ENCODE results near the gene GALR2.
"Not testable (repeated sequence)": the region's sequence is repeated elsewhere in the genome, so short reads cannot be mapped to it uniquely, and the experiment has no call there.

Gene GALR2

DNA sequence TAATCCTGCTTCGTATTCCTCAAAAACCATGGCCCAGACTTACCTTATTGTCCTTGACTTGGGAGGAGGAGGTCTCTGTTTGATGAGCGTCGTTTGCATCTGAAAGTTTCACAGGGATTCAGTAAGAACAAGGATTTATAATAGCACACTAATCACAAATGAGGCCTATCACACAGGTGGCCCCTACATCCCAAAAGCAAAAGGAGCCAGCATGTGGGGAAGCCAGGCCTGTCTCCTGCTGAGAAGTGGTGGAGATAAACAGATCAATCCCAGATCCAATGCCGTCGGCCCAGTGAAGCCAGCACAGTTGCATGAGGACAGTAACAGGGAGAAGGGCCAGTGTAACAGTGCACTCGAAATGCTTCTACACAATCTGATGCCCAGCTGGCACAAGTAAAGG, 34.2 kb upstream of the GALR2 start:
- no peak for DNase-seq
- TF ChIP-seq GATA1 (IDR thresholded peaks at IDR 0.05; ENCODE audit: low read depth, low read length) (no peak), POLR2A (IDR thresholded peaks at IDR 0.05; ENCODE audit: low read length) (no peak)

DNA sequence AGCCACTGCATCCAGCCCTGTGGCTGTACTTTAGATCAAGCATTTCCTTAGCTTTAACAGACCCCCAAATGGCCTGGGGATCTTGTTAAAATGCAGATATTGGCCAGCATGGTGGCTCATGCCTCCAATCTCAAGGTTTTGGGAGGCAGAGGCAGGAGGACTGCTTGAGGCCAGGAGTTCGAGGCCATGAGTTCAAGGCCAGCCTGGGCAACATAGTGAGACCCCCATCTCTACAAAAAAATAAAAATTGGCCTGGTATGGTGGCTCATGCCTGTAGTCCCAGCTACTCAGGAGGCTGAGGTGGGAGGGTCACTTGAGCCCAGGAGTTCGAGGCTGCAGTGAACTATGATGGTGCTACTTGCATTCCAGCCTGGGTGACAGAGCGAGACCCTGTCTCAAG, 31.7 kb upstream of the GALR2 start:
- not testable (repeated sequence) for DNase-seq

DNA sequence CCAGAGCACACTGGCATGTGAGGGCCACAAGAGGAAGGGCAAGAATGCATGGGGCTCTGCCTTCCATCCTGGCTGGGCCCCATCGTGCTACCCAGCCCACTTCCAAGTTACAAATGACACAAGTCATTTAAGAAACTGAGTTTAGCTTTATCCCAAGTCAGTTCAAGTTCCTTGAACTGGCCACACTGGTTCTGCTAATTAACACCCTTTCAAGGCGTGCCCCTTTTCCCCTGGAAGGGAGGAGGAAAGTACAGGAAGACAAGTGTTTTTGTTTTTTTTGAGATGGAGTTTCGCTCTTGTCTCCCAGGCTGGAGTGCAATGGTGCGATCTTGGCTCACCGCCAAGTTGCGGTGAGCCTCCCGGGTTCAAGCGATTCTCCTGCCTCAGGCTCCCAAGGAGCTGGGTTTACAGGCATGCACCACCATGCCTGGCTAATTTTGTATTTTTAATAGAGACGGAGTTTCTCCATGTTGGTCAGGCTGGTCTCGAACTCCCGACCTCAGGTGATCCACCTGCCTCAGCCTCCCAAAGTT, 30.0 kb upstream of the GALR2 start:
- DNase-seq = not testable (repeated sequence)

DNA sequence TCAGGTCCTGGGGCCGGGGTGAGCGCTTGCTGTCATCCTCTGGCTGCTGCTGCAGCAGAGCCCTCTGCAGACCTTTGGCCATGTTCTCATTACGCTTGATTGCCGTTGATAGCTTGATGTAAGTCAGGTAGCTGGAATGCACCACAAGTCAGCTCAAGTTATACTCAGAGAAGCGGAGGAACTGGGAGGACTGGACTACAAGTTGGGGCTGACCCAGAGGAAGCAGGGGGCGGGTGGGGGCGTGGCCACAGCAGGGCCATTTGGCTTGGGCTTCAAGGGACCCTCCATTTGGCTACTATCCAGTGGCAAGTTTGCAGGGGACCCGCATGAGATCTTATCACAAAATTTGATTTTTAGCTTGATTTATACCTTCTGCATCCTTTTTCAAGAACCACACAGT, 28.5 kb upstream of the GALR2 start:
- no peak for DNase-seq
- TF ChIP-seq POLR2A (IDR thresholded peaks at IDR 0.05; ENCODE audit: low read length) = no peak

DNA sequence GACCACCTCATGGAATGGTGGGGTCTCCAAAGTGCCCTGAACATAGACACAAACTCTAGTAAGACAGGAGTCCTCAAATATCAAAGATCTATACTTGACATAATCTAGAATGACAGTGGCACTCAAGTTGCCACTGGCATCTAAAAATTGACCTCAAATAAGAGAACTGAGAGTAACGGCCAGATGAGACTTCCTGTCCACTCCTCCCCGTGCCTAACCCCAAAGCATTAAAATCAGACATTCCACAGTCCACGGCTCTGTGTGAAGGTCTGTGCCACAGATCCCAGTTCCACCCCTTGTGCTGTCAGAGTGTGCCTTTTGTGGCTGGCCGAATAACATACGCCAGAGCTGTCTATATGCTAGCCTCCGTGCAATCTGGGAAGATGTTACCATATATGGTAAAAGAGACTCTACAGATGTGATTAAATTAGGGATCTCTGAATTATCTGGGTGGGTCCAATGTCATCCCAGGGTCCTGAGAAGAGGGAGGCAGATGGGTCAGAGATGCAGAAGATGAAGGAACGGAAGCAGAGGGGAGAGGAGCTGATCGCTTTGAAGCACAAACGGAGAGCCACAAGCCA, 26.5 kb upstream of the GALR2 start:
- no peak for TF ChIP-seq GATA1 (IDR thresholded peaks at IDR 0.05; ENCODE audit: low read depth, low read length)
- no peak for TF ChIP-seq POLR2A (IDR thresholded peaks at IDR 0.05; ENCODE audit: low read length)
- no peak for DNase-seq

DNA sequence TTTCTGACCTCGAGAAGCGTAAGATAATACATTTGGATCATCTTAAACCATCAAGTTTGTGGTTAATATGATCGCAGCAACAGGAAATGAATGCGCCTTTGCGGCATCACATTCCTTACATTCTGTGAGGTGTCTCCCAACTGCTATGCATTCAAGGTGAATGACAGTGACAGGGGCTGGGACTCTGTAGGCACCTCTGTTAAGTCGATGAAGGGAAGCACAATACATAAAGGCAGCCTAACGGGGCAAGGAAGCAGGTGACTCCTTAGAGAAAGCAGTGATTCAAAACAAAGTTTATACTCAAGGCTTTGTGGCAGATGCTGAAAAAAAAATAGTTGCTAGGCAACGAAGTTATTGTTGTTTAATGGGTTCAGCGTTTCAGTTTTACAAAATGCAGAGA, 25.9 kb upstream of the GALR2 start:
- DNase-seq = no peak
- TF ChIP-seq POLR2A (IDR thresholded peaks at IDR 0.05; ENCODE audit: low read length) (no peak), GATA1 (IDR thresholded peaks at IDR 0.05; ENCODE audit: low read depth, low read length) (no peak)

DNA sequence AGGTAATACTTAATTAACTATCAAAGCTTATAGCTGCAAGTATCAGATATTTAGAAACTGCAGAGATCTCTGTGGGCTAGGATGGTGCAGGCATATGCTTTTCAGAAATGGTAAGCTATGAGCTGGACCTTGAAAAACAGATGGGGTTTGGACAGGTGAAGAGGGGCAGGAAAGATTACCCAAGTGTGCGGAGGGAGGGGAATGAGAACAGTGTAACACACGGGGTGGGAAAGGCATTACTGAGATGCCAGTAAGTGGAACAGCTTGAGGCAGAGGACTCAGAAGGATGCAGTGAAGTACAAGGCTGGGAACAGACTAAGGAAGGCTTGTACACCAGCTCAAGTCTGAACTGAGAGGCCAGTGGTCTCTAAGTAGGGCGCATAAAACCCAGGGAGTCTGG, 25.3 kb upstream of the GALR2 start:
- TF ChIP-seq GATA1 (IDR thresholded peaks at IDR 0.05; ENCODE audit: low read depth, low read length) (no peak), POLR2A (IDR thresholded peaks at IDR 0.05; ENCODE audit: low read length) (no peak)
- DNase-seq = no peak

DNA sequence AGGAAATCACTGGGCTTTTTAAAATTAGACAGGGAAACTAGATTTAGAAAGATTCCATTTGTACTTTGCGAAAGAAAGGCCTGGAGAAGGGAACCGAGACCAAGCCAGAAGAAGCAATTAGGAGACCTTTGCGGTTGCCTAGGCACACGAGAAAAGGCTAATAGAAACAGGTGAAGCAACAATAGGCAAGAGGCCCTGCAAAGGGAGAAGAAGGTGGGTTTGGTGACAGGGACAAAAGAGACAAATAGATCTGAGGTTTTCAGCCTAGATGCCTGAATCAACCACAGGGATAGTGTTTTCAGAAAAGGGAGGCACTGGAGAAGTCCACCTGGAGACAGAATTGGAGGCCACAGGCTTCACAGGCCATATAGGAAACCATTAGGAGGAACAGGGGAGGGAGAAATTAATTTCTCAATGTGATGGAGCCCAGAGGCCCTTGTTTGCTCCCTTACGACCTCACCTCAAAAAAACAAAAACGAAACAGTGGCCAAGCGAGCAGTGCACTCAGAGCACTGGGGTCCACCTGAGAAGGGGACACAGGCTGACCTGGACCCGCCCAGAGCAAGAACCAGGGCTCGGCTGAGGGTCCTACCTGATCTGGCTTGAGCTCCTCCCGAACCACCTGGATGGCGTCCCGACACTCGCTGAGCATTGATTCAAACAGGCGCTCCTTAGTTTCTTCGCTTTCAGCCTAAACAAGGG, 24.6 kb upstream of the GALR2 start:
- no peak for TF ChIP-seq POLR2A (IDR thresholded peaks at IDR 0.05; ENCODE audit: low read length)
- no peak for TF ChIP-seq GATA1 (IDR thresholded peaks at IDR 0.05; ENCODE audit: low read depth, low read length)
- DNase-seq = no peak

DNA sequence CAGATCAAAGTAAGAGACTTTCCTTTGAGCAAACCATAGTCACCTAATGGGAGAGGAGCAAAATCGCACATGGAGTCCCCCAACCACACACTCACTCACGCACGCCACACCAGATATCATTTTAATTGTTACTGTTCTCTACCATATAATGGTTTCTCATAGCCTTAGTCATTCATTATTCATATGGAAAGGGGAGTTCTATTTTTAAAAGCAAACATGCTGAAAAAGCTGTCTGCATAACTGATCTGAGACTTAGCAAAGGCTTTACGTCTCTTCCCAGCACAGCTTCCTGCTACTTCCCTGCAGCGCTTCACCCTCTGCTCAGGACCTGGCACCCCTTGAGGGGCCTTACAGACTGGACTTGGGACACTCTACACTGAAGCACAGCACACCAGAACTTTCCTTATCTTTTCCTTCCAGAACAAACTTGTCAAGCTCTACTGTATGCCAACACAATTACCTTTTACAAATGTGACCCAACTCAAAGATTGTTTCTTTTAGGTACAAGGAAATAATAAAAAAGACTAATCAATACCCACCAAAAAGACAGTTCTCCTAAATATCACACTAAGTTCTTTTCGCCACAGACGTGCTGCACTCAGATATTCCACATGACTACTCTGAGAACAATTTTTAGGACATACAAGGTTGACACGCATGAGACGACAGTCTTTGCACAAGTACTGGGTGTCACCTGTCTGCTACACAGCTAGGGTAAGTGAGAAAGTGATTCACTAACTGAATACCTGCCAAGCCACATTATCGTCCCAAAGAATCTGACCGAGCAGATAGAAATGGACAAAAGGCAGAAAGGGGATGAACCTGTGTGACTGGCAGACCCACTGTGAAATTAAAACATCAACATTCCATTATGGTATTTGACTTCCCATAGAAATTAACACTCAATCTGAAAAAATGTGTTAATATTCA, 23.8 kb upstream of the GALR2 start:
- TF ChIP-seq POLR2A (IDR thresholded peaks at IDR 0.05; ENCODE audit: low read length) (no peak), GATA1 (IDR thresholded peaks at IDR 0.05; ENCODE audit: low read depth, low read length) (no peak)
- DNase-seq = no peak

DNA sequence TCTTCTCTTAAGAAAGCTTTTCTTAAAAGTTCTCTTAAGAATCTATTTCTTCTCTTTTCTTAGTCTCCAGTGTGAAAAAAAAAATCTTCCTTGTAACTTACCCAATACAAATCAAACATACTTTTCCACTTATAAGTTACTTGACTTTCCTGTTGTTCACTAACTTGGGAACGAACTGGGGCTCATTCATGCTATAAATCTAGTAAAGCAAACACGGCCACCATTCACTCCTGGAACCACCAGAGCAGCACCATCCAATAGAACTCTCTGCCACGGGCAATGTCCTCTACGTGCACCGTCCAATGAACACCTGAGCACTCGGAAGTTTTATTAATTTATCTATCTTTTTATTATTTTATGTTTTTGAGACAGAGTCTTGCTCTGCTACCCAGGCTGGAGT, 23.0 kb upstream of the GALR2 start:
- no peak for DNase-seq
- TF ChIP-seq GATA1 (IDR thresholded peaks at IDR 0.05; ENCODE audit: low read depth, low read length) (no peak), POLR2A (IDR thresholded peaks at IDR 0.05; ENCODE audit: low read length) (no peak)

DNA sequence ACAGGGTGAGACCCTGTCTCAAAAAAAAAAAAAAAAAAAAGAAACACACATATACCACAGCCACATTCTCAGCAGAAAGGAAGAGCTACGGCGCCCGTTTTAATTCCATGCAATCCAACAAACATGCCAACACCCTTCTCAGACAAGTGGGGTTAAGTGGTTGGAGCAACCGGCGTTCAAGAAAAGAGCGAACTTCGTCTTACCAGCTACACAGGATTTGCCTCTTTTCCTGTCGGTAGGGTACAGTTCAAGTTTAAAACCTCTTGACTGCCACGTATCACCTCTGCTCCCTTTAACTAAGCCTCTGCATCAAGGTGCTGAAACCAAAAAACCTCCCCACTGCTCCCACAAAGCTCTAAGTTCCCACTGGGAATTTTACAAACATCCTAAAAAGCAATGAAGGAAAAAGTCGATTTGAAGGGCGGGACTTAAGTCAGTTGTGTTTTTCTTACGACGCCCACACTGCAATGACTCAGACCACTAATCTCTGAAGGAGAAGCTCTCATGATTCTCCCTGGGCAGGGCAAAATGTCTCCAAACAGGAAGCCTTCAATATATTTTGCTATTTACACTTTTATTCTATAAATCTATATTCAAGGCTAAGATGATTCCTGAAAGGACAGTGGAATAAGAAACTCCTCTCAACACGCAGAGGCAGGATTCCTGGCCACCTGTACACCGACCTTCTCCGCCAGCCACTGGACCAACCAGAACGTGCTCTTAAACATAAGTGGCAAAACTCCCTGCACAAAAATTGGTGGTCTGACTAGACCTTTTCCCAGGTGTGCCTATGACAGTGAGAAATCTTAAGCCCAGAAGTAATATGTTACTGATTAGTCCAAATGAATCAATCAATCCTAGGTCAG, 21.1 kb upstream of the GALR2 start:
- peak; percentile 49 to 74 for DNase-seq

DNA sequence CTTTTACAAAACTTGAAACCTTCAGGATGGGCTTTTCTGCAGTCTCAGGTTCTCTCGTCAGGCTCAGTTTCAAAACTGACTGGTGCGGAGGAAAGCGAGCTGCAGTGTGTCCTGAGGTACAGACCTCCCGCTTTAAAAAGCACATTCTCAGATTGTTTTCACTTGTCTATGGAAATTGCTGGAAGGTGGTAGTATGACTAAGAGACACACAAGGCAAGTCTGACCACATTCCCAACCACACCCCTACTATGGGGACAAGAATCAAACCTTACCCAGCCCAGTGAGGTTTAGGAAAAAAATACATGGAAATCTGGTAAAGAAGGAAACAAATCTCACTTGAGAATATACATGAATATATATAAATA, 20.5 kb upstream of the GALR2 start:
- no peak for DNase-seq

More for the DNA sequence above, 21.1 kb upstream of the GALR2 start:
- TF ChIP-seq GATA1 (IDR thresholded peaks at IDR 0.05; ENCODE audit: low read depth, low read length) (no peak), POLR2A (IDR thresholded peaks at IDR 0.05; ENCODE audit: low read length) (no peak)

DNA sequence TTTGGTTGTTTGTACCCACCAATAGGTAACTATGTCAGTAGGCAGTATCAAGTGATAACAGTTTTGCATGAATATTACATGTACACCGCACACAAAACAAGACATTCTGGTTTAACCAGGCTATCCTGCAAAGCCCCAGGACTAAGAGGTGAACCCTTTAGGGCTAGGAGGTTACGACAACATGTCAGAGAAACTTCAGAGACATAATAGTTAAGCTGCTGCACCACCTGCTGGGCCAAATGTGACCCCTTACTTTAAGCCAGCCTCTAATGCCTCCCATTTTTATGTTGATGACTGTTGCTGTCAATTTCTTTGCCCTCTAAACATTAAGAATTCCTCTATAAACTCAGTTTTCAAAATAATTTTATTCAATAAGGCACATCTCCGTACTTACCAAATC, 17.7 kb upstream of the GALR2 start:
- peak in 1 of 2 experiments; percentile 23 for DNase-seq
- TF ChIP-seq GATA1 (IDR thresholded peaks at IDR 0.05; ENCODE audit: low read depth, low read length) = no peak
- no peak for TF ChIP-seq POLR2A (IDR thresholded peaks at IDR 0.05; ENCODE audit: low read length)

More for the DNA sequence above, 20.5 kb upstream of the GALR2 start:
- TF ChIP-seq POLR2A (IDR thresholded peaks at IDR 0.05; ENCODE audit: low read length) (no peak), GATA1 (IDR thresholded peaks at IDR 0.05; ENCODE audit: low read depth, low read length) (no peak)

DNA sequence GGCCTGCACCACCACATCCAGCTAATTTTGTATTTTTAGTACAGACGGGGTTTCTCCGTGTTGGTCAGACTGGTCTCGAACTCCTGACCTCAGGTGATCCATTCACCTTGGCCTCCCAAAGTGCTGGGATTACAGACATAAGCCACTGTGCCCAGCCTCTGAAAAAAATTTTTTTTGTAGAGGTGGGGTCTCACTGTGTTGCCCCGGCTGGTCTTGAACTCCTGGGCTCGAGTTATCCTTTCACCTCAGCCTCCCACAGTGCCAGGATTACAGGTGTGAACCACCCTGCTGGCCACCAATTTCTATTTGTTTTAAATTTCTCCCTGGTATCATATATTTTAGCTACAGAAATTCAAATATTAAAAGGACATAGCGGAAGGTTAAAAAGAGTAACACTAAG, 16.3 kb upstream of the GALR2 start:
- not testable (repeated sequence) for DNase-seq

Data from erythroblast (primary cell).